ENCODE results near the gene CHKB. TPM values are rescaled to one million over a fixed set of nuclear protein-coding genes. Genes with fewer than 3 reads are reported as not detected.

CHKB gene
- total RNA-seq, 2 experiments from 2014 or later: 85.8 to 100 TPM

DNA sequence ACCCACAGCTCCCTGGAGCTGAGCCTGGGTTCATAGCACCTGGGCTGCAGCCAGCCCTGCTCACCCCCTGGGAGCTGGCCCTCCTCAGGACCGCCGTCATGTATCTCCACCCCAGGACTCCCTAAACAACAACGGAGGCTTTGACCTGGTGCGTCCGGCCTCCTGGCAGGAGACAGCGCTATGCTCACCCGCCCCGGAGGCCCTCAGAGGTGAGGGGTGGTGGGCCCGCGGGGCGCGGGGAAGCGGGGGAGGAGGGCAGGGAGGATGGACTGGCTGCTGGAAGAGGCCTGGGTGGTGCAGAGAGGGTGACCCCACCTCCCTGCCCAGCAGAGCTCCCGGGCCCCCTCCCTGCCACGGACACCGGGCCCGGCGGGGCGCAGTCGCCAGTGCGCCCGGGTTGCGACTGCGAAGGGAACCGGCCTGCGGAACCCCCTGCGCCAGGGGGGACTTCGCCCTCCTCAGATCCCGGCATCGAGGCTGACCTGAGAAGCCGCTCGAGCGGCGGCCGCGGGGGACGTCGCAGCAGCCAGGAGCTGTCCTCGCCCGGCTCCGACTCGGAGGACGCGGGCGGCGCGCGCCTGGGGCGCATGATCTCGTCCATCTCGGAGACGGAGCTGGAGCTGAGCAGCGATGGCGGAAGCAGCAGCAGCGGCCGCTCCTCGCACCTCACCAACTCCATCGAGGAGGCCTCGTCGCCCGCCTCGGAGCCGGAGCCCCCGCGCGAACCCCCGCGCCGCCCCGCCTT lies 21.0 kb upstream of the CHKB start:
- DNase-seq (ENCODE audit: low spot score): no peak
- Histone ChIP-seq H3K9me2 (ENCODE audit: insufficient read depth, low read length) (no peaks in the 10 kb centered on the region), H3K9me3 (ENCODE audit: low read length) (no peaks in the 10 kb centered on the region), H3K4me2 (ENCODE audit: low read length) (no peak overlapping the region), H3K4me1 (ENCODE audit: insufficient read depth, low read length, poor library complexity, severe bottlenecking) (no peaks in the 10 kb centered on the region), H3K79me2 (ENCODE audit: insufficient read depth, low read depth, low read length) (no peaks in the 10 kb centered on the region), H4K20me1 (ENCODE audit: insufficient read depth, low read length) (no peaks in the 10 kb centered on the region), H2AFZ (ENCODE audit: low read length) (no peak overlapping the region), H3K36me3 (ENCODE audit: insufficient read depth, low read length) (no peaks in the 10 kb centered on the region), H3K4me3 (ENCODE audit: low read depth, low read length, poor library complexity, severe bottlenecking) (no peak overlapping the region), H3K27ac (ENCODE audit: low read depth, low read length, poor library complexity, severe bottlenecking) (no peak overlapping the region)
- no peak for TF ChIP-seq EZH2phosphoT487 (IDR thresholded peaks at IDR 0.05; ENCODE audit: borderline replicate concordance, low read depth, low read length)
- TF ChIP-seq, protein P1, sequence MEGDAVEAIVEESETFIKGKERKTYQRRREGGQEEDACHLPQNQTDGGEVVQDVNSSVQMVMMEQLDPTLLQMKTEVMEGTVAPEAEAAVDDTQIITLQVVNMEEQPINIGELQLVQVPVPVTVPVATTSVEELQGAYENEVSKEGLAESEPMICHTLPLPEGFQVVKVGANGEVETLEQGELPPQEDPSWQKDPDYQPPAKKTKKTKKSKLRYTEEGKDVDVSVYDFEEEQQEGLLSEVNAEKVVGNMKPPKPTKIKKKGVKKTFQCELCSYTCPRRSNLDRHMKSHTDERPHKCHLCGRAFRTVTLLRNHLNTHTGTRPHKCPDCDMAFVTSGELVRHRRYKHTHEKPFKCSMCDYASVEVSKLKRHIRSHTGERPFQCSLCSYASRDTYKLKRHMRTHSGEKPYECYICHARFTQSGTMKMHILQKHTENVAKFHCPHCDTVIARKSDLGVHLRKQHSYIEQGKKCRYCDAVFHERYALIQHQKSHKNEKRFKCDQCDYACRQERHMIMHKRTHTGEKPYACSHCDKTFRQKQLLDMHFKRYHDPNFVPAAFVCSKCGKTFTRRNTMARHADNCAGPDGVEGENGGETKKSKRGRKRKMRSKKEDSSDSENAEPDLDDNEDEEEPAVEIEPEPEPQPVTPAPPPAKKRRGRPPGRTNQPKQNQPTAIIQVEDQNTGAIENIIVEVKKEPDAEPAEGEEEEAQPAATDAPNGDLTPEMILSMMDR (conservative IDR thresholded peaks at IDR 0.05; ENCODE audit: low read length): no peak
- CTCF ChIA-PET (ENCODE audit: unreplicated experiment): no interaction called here
- no TSS peak for BruUV-seq (replicated peaks)
- POLR2A ChIA-PET: no interaction called here
- intact Hi-C loops (cut with micrococcal nuclease; ENCODE audit: unreplicated experiment): no loop called here

DNA sequence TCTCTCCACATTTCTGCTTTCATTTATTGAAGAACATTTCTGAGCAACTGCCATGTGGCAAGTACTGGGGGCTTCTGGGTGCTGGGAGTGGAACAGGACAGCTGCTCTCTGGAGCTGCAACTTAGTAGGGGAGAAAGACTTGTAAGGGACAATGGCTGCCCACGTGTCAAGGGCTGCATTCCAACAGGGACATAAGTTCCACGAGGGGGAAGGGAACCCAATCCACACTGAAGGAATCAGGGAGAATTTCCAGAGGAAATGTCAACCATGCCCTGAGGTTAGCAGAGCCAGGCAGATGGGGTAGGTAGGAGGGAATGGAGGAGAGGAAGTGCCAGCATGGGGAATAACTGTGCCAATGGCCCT lies 19.7 kb upstream of the CHKB start:
- DNase-seq (ENCODE audit: low spot score): no peak
- Histone ChIP-seq H3K4me3 (ENCODE audit: low read depth, low read length, poor library complexity, severe bottlenecking) (no peak overlapping the region), H3K9me2 (ENCODE audit: insufficient read depth, low read length) (no peaks in the 10 kb centered on the region), H3K27ac (ENCODE audit: low read depth, low read length, poor library complexity, severe bottlenecking) (no peak overlapping the region), H3K4me1 (ENCODE audit: insufficient read depth, low read length, poor library complexity, severe bottlenecking) (no peaks in the 10 kb centered on the region), H3K4me2 (ENCODE audit: low read length) (no peak overlapping the region), H2AFZ (ENCODE audit: low read length) (no peak overlapping the region), H3K36me3 (ENCODE audit: insufficient read depth, low read length) (no peaks in the 10 kb centered on the region), H3K9me3 (ENCODE audit: low read length) (no peaks in the 10 kb centered on the region), H3K79me2 (ENCODE audit: insufficient read depth, low read depth, low read length) (no peaks in the 10 kb centered on the region), H4K20me1 (ENCODE audit: insufficient read depth, low read length) (no peaks in the 10 kb centered on the region)
- CTCF ChIA-PET (ENCODE audit: unreplicated experiment): no interaction called here
- no TSS peak for BruUV-seq (replicated peaks)
- TF ChIP-seq, protein P1 (conservative IDR thresholded peaks at IDR 0.05; ENCODE audit: low read length): no peak
- TF ChIP-seq EZH2phosphoT487 (IDR thresholded peaks at IDR 0.05; ENCODE audit: borderline replicate concordance, low read depth, low read length): no peak
- intact Hi-C loops (cut with micrococcal nuclease; ENCODE audit: unreplicated experiment): no loop called here
- POLR2A ChIA-PET: no interaction called here

DNA sequence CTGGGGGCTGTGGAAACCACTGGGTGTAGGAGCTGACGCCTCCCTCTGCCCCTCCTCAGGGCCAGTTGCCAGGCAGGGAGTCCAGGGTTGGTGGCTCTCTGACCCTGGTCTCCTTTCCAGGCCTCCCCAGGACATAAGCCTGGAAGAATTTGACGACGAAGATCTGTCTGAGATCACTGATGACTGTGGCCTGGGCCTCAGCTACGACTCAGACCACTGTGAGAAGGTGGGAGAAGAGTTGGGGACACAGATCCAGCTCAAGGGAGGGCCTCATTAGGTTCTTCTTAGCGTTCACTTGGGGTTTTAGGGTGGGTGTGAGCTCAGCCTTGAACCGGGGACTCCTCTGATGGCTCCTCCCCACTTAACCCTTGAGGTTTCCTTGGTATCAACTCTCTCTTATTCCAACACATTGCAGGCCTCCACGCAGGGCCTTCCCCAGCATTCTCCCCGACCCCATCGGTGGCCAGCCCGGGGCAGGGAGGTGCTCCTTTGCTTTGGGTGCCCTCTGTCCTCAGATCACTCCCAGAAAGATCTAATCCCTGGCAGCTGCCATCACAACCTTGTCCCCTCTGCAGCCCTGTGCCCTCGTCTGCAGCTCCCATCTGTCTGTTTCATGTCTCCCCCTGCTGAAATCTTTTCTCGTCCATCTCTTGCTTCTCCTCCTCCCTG lies 19.2 kb upstream of the CHKB start:
- ChIA-PET POLR2A (no interaction called here), CTCF (ENCODE audit: unreplicated experiment) (no interaction called here)
- Histone ChIP-seq H2AFZ (ENCODE audit: low read length) (no peak overlapping the region), H3K4me3 (ENCODE audit: low read depth, low read length, poor library complexity, severe bottlenecking) (no peak overlapping the region), H3K36me3 (ENCODE audit: insufficient read depth, low read length) (no peaks in the 10 kb centered on the region), H3K9me3 (ENCODE audit: low read length) (no peaks in the 10 kb centered on the region), H3K4me1 (ENCODE audit: insufficient read depth, low read length, poor library complexity, severe bottlenecking) (no peaks in the 10 kb centered on the region), H3K9me2 (ENCODE audit: insufficient read depth, low read length) (no peaks in the 10 kb centered on the region), H3K27ac (ENCODE audit: low read depth, low read length, poor library complexity, severe bottlenecking) (no peak overlapping the region), H3K4me2 (ENCODE audit: low read length) (no peak overlapping the region), H3K79me2 (ENCODE audit: insufficient read depth, low read depth, low read length) (no peaks in the 10 kb centered on the region), H4K20me1 (ENCODE audit: insufficient read depth, low read length) (no peaks in the 10 kb centered on the region)
- no peak for TF ChIP-seq EZH2phosphoT487 (IDR thresholded peaks at IDR 0.05; ENCODE audit: borderline replicate concordance, low read depth, low read length)
- TF ChIP-seq, protein P1 (conservative IDR thresholded peaks at IDR 0.05; ENCODE audit: low read length): no peak
- intact Hi-C loops (cut with micrococcal nuclease; ENCODE audit: unreplicated experiment): no loop called here
- BruUV-seq (replicated peaks): no TSS peak
- no peak for DNase-seq (ENCODE audit: low spot score)

Measured in OCI-LY7 (cell line).